Duodenal mucosa (tissue), 2 donors: ENCODE data around the gene ZNF814.
A peak's percentile ranks its signal among the peaks of the same experiment; 100 is the strongest.
"Not testable (repeated sequence)": the region's sequence is repeated elsewhere in the genome, so short reads cannot be mapped to it uniquely, and the experiment has no call there.

Experiments
- H3K27ac ChIP-seq: one replicate; pipeline ENCODE4 v1.7.0; 2013; ENCODE audit warnings: low read depth, low read length
- H3K27me3 ChIP-seq, 2 donors: one replicate each; pipeline ENCODE4 v1.7.0; 2013; ENCODE audit warnings: low read length in 2 of 2, control low read depth in 1 of 2; ENCODE audit not compliant: insufficient read depth in 2 of 2, control insufficient read depth in 1 of 2
- H3K36me3 ChIP-seq, 2 donors: one replicate each; pipeline ENCODE4 v1.7.0; 2013; ENCODE audit warnings: low read length in 2 of 2, control low read depth in 1 of 2; ENCODE audit not compliant: insufficient read depth in 2 of 2, control insufficient read depth in 1 of 2
- H3K4me1 ChIP-seq, 2 donors: one replicate each; pipeline ENCODE4 v1.7.0; 2013; ENCODE audit warnings: low read length in 2 of 2, control low read depth in 1 of 2; ENCODE audit not compliant: insufficient read depth in 2 of 2, control insufficient read depth in 1 of 2
- H3K4me3 ChIP-seq, 2 donors: one replicate each; pipeline ENCODE4 v1.7.0; 2013; ENCODE audit warnings: low read length in 2 of 2, low read depth in 1 of 2
- H3K9ac ChIP-seq, 2 donors: one replicate each; pipeline ENCODE4 v1.7.0; 2013; ENCODE audit warnings: low read length in 2 of 2, low read depth in 1 of 2
- H3K9me3 ChIP-seq, 2 donors: one replicate each; pipeline ENCODE4 v1.7.0; 2013; ENCODE audit warnings: low read length in 2 of 2, control low read depth in 1 of 2; ENCODE audit not compliant: control insufficient read depth in 1 of 2

Gene ZNF814

GRCh38 chr19:57838622-57839191 is 50.1 kb downstream of the ZNF814 start:
- H3K27me3 ChIP-seq, H3K9ac ChIP-seq: not testable (repeated sequence)

GRCh38 chr19:57836991-57837390 is 51.8 kb downstream of the ZNF814 start:
- H3K27ac ChIP-seq, H3K9ac ChIP-seq, H3K4me1 ChIP-seq, H3K9me3 ChIP-seq, H3K27me3 ChIP-seq, H3K4me3 ChIP-seq: not testable (repeated sequence)
- peaks cover 10 to 30% of the 10 kb centered on the region in 2 donors for H3K36me3 ChIP-seq

More at GRCh38 chr19:57838622-57839191, 50.1 kb downstream of the ZNF814 start:
- H3K27ac ChIP-seq, H3K9me3 ChIP-seq, H3K4me1 ChIP-seq, H3K4me3 ChIP-seq: not testable (repeated sequence)
- peaks cover 12 to 44% of the 10 kb centered on the region in 2 donors for H3K36me3 ChIP-seq

GRCh38 chr19:57830071-57830602 is 58.7 kb downstream of the ZNF814 start, which contains the start of gene ZNF587B:
TSS of gene ZNF587B (plus strand) at chr19:57830299. CDS start at chr19:57830529, 230 bp downstream.
- no peak within 1 kb of the TSS for H3K9ac ChIP-seq
- H3K36me3 ChIP-seq = peaks cover 0 to 5% of the 10 kb centered on the region in 2 donors
- no peaks in the 10 kb centered on the region for H3K27me3 ChIP-seq
- peak within 1 kb of the TSS in 1 of 2 donors; percentile 5 for H3K4me3 ChIP-seq
- no peaks in the 10 kb centered on the region for H3K9me3 ChIP-seq
- H3K4me1 ChIP-seq = no peaks in the 10 kb centered on the region
- no peak within 1 kb of the TSS for H3K27ac ChIP-seq

GRCh38 chr19:57829316-57829715 is 59.5 kb downstream of the ZNF814 start:
- Histone ChIP-seq H3K4me3 (no peak overlapping the region), H3K36me3 (peaks cover 0 to 5% of the 10 kb centered on the region in 2 donors), H3K4me1 (peaks cover 0 to 2% of the 10 kb centered on the region in 2 donors), H3K27ac (no peak overlapping the region), H3K27me3 (no peaks in the 10 kb centered on the region), H3K9ac (no peak overlapping the region), H3K9me3 (no peaks in the 10 kb centered on the region)

- Histone ChIP-seq H3K27ac (no peak overlapping the region), H3K9ac (no peak overlapping the region), H3K27me3 (no peaks in the 10 kb centered on the region), H3K4me1 (peaks cover 5 to 26% of the 10 kb centered on the region in 2 donors), H3K36me3 (peaks cover 0 to 15% of the 10 kb centered on the region in 2 donors), H3K4me3 (no peak overlapping the region), H3K9me3 (no peaks in the 10 kb centered on the region)
Observed at GRCh38 chr19:57825511-57825910, 63.3 kb downstream of the ZNF814 start.

GRCh38 chr19:57823608-57824007 is 65.2 kb downstream of the ZNF814 start:
- H3K27ac ChIP-seq, H3K27me3 ChIP-seq, H3K4me3 ChIP-seq, H3K9me3 ChIP-seq, H3K9ac ChIP-seq: not testable (repeated sequence)
- peaks cover 0 to 10% of the 10 kb centered on the region in 2 donors for H3K36me3 ChIP-seq
- peaks cover 5 to 35% of the 10 kb centered on the region in 2 donors for H3K4me1 ChIP-seq

GRCh38 chr19:57823155-57823554 is 65.7 kb downstream of the ZNF814 start:
- not testable (repeated sequence) for H3K4me3 ChIP-seq, H3K9me3 ChIP-seq, H3K9ac ChIP-seq, H3K27ac ChIP-seq, H3K27me3 ChIP-seq
- Histone ChIP-seq H3K4me1 (peaks cover 5 to 35% of the 10 kb centered on the region in 2 donors), H3K36me3 (peaks cover 0 to 10% of the 10 kb centered on the region in 2 donors)

- H3K36me3 ChIP-seq = peaks cover 0 to 10% of the 10 kb centered on the region in 2 donors
- H3K4me1 ChIP-seq = peaks cover 5 to 35% of the 10 kb centered on the region in 2 donors
- H3K9me3 ChIP-seq, H3K4me3 ChIP-seq, H3K9ac ChIP-seq, H3K27me3 ChIP-seq, H3K27ac ChIP-seq: not testable (repeated sequence)
Observed at GRCh38 chr19:57821501-57821900, 67.3 kb downstream of the ZNF814 start.

GRCh38 chr19:57821095-57821494 is 67.7 kb downstream of the ZNF814 start:
- not testable (repeated sequence) for H3K27ac ChIP-seq, H3K27me3 ChIP-seq, H3K9me3 ChIP-seq
- Histone ChIP-seq H3K36me3 (peaks cover 0 to 10% of the 10 kb centered on the region in 2 donors), H3K4me3 (peak overlapping the region; percentile 94 to 100), H3K4me1 (peaks cover 5 to 35% of the 10 kb centered on the region in 2 donors), H3K9ac (peak overlapping the region; percentile 80 to 99)

GRCh38 chr19:57820599-57820998 is 68.2 kb downstream of the ZNF814 start:
- peaks cover 0 to 10% of the 10 kb centered on the region in 2 donors for H3K36me3 ChIP-seq
- H3K4me1 ChIP-seq = peaks cover 5 to 37% of the 10 kb centered on the region in 2 donors
- peak overlapping the region; percentile 94 to 100 for H3K4me3 ChIP-seq
- H3K9ac ChIP-seq = peak overlapping the region; percentile 80 to 99
- H3K27me3 ChIP-seq = no peaks in the 10 kb centered on the region
- no peak overlapping the region for H3K27ac ChIP-seq
- no peaks in the 10 kb centered on the region for H3K9me3 ChIP-seq
